Astrocyte (in vitro differentiated cells and primary cell): ENCODE data around the gene TK2. TPM values are rescaled to one million over a fixed set of nuclear protein-coding genes. Genes with fewer than 3 reads are reported as not detected.
"Not testable (repeated sequence)": the region's sequence is repeated elsewhere in the genome, so short reads cannot be mapped to it uniquely, and the experiment has no call there.

ENCODE experiments used
- DNase-seq: peaks from one replicate; pipeline ENCODE4 v3.0.0-alpha.2; 2010; ENCODE audit warnings: low read depth
- FAIRE-seq: peaks from 2 replicates; lab custom pipeline; 2011; peaks lifted over from hg19 to GRCh38; lab: Jason Lieb, UNC
- H2AFZ ChIP-seq: 2 replicates; pipeline ENCODE4 v1.6.0; 2012; ENCODE audit warnings: low read depth, low read length, inconsistent platforms
- H3K27ac ChIP-seq: 2 replicates; pipeline ENCODE4 v1.5.1; 2011; ENCODE audit warnings: low read depth, low read length, inconsistent platforms
- H3K27me3 ChIP-seq: 2 replicates; pipeline ENCODE4 v1.6.0; 2011; ENCODE audit warnings: low read length, inconsistent platforms; ENCODE audit not compliant: insufficient read depth
- H3K36me3 ChIP-seq: 2 replicates; pipeline ENCODE4 v1.5.1; 2011; ENCODE audit warnings: low read length, inconsistent platforms; ENCODE audit not compliant: insufficient read depth
- H3K4me1 ChIP-seq: 2 replicates; pipeline ENCODE4 v1.5.1; 2011; ENCODE audit warnings: low read length, inconsistent platforms; ENCODE audit not compliant: insufficient read depth
- H3K4me2 ChIP-seq: 2 replicates; pipeline ENCODE4 v1.6.0; 2012; ENCODE audit warnings: low read length, inconsistent platforms
- H3K4me3 ChIP-seq: 2 replicates; pipeline ENCODE4 v1.5.1; 2011; ENCODE audit warnings: low read depth, mild to moderate bottlenecking, low read length, inconsistent platforms; ENCODE audit not compliant: insufficient read depth
- H3K79me2 ChIP-seq: 2 replicates; pipeline ENCODE4 v1.6.0; 2012; ENCODE audit warnings: mild to moderate bottlenecking, low read length, inconsistent platforms; ENCODE audit not compliant: insufficient read depth
- H3K9ac ChIP-seq: 2 replicates; pipeline ENCODE4 v1.6.0; 2012; ENCODE audit warnings: mild to moderate bottlenecking, low read length, inconsistent platforms
- H3K9me3 ChIP-seq: 2 replicates; pipeline ENCODE4 v1.5.1; 2012; ENCODE audit warnings: low read depth, mild to moderate bottlenecking, low read length, inconsistent platforms; ENCODE audit not compliant: insufficient read depth
- H4K20me1 ChIP-seq: 2 replicates; pipeline ENCODE4 v1.6.0; 2012; ENCODE audit warnings: low read length, inconsistent platforms; ENCODE audit not compliant: insufficient read depth
- H3K27ac Mint-ChIP-seq: one replicate; pipeline ENCODE4 v1.8.0; 2021; ENCODE audit warnings: mild to moderate bottlenecking, mixed read lengths; ENCODE audit not compliant: unreplicated experiment
- H3K27me3 Mint-ChIP-seq: one replicate; pipeline ENCODE4 v1.8.0; 2021; ENCODE audit warnings: low read depth, mixed read lengths; ENCODE audit not compliant: unreplicated experiment
- H3K36me3 Mint-ChIP-seq: one replicate; pipeline ENCODE4 v1.8.0; 2021; ENCODE audit warnings: low read depth, mixed read lengths; ENCODE audit not compliant: unreplicated experiment
- H3K4me1 Mint-ChIP-seq: one replicate; pipeline ENCODE4 v1.8.0; 2021; ENCODE audit warnings: low read depth, mixed read lengths; ENCODE audit not compliant: unreplicated experiment
- H3K4me3 Mint-ChIP-seq: one replicate; pipeline ENCODE4 v1.8.0; 2021; ENCODE audit warnings: mild to moderate bottlenecking, moderate library complexity, mixed read lengths; ENCODE audit not compliant: unreplicated experiment
- H3K9me3 Mint-ChIP-seq: one replicate; pipeline ENCODE4 v1.8.0; 2021; ENCODE audit warnings: mild to moderate bottlenecking, mixed read lengths; ENCODE audit not compliant: unreplicated experiment
- EZH2 ChIP-seq: IDR thresholded peaks from 2 replicates; pipeline ENCODE4 v1.6.1; 2012; ENCODE audit warnings: mild to moderate bottlenecking, low read length, inconsistent platforms; ENCODE audit not compliant: insufficient read depth
- total RNA-seq: library from RNA; stranded (reverse); gene quantifications from 2 replicates; pipeline ENCODE4 v1.2.1, GENCODE V29; 2021
- TF ChIP-seq, protein P1 (sequence below): IDR thresholded peaks from 2 replicates; pipeline ENCODE4 v1.5.1; 2011; ENCODE audit warnings: low read depth, mild to moderate bottlenecking, inconsistent platforms, low read length, moderate library complexity; ENCODE audit not compliant: insufficient read depth

Gene TK2
- total RNA-seq, 1 donor from 2014 or later, result 12.4 TPM

DNA sequence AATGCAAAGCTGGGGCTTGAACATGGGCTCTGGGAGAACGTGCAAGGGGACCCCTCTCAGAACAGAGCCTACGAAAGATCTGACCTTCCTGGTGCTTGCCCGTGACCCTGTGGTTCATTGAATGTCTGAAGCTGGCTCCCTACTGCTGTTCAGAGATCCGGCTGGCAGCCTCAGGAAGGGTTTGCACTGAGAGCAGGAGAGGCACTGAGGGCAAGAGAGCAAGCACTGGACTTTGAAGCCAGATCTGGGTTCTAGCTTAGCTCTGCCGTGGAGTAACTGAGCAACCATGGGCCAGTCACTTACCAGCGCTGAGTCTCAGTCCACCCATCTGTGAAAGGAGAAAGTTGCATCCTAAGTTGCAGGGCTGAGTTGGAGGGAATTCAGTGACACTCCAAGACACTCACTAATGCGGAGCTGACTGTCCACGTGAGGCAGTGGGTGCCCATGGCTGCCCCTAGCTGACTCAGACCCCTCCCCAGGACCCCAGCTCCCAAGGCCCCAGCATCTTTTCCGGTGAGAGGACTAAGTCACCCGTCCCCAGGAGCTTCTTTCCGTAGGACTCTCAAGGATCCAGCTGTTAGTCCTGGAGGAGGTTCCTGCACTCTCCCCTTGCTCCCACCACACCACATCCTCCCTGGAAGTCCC lies 81.5 kb downstream of the TK2 start:
- no peak for DNase-seq
- TF ChIP-seq, protein P1, sequence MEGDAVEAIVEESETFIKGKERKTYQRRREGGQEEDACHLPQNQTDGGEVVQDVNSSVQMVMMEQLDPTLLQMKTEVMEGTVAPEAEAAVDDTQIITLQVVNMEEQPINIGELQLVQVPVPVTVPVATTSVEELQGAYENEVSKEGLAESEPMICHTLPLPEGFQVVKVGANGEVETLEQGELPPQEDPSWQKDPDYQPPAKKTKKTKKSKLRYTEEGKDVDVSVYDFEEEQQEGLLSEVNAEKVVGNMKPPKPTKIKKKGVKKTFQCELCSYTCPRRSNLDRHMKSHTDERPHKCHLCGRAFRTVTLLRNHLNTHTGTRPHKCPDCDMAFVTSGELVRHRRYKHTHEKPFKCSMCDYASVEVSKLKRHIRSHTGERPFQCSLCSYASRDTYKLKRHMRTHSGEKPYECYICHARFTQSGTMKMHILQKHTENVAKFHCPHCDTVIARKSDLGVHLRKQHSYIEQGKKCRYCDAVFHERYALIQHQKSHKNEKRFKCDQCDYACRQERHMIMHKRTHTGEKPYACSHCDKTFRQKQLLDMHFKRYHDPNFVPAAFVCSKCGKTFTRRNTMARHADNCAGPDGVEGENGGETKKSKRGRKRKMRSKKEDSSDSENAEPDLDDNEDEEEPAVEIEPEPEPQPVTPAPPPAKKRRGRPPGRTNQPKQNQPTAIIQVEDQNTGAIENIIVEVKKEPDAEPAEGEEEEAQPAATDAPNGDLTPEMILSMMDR, result no peak
- TF ChIP-seq EZH2, result no peak
- no peaks in the 10 kb centered on the region for H3K79me2 ChIP-seq
- H3K27ac ChIP-seq, result no peak overlapping the region
- no peaks in the 10 kb centered on the region for H3K9me3 ChIP-seq
- Mint-ChIP-seq H3K4me3 (no peak overlapping the region), H3K9me3 (peaks cover 12% of the 10 kb centered on the region), H3K4me1 (no peaks in the 10 kb centered on the region), H3K27me3 (peaks cover 46% of the 10 kb centered on the region), H3K36me3 (no peaks in the 10 kb centered on the region), H3K27ac (no peak overlapping the region)
- H3K4me3 ChIP-seq, result no peak overlapping the region
- H3K4me2 ChIP-seq, result no peak overlapping the region
- no peaks in the 10 kb centered on the region for H4K20me1 ChIP-seq
- no peak overlapping the region for H2AFZ ChIP-seq
- no peaks in the 10 kb centered on the region for H3K4me1 ChIP-seq
- peaks cover 8% of the 10 kb centered on the region for H3K27me3 ChIP-seq
- no peaks in the 10 kb centered on the region for H3K36me3 ChIP-seq
- H3K9ac ChIP-seq, result no peak overlapping the region
- no peak for FAIRE-seq

DNA sequence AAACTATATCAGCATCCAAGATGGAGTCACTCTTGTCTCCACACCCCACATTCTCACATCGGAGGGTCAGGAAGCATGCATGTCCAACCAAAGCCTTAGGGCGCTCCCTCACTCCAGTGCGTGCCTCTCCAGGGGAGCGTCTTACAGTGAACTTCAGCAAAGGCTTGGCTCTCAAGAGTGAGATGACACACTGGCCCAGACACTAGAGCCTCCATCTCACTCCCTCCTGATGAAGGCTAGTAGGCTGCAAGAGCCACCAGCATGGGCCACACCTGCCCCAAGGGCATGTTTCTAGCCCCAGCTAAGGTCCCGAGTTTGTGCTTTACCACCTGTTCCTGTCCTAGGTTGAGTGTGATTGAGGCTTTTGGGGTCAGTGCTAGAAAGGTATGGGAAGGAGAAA lies 82.3 kb downstream of the TK2 start:
- Mint-ChIP-seq H3K36me3 (no peaks in the 10 kb centered on the region), H3K9me3 (peaks cover 12% of the 10 kb centered on the region), H3K27ac (no peak overlapping the region), H3K27me3 (peaks cover 53% of the 10 kb centered on the region), H3K4me3 (no peak overlapping the region), H3K4me1 (no peaks in the 10 kb centered on the region)
- FAIRE-seq (no peak), DNase-seq (no peak)
- Histone ChIP-seq H3K9me3 (no peaks in the 10 kb centered on the region), H3K79me2 (no peaks in the 10 kb centered on the region), H3K9ac (no peak overlapping the region), H2AFZ (no peak overlapping the region), H3K4me1 (no peaks in the 10 kb centered on the region), H4K20me1 (no peaks in the 10 kb centered on the region), H3K36me3 (no peaks in the 10 kb centered on the region), H3K27ac (no peak overlapping the region), H3K27me3 (peaks cover 8% of the 10 kb centered on the region), H3K4me2 (no peak overlapping the region), H3K4me3 (no peak overlapping the region)
- TF ChIP-seq, protein P1, result no peak
- no peak for TF ChIP-seq EZH2

DNA sequence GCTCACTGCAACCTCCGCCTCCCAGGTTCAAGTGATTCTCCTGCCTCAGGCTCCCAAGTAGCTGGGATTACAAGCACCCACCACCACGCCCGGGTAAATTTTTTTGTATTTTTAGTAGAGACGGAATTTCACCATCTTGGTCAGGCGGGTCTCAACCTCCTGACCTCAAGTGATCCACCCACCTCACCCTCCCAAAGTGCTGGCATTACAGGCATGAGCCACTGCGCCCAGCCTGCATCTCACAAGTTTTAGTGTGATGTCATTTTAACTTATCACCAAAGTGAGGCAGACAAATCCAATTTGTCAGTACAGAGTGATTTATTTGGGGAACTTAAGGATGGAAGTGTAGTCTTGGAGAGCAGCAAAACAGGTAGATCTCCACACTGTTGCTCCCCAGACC lies 83.3 kb downstream of the TK2 start:
- H3K4me3 ChIP-seq, H3K27ac ChIP-seq, H3K9ac ChIP-seq, DNase-seq, H2AFZ ChIP-seq, H3K4me3 Mint-ChIP-seq, H3K4me2 ChIP-seq, H3K4me1 ChIP-seq, H3K36me3 ChIP-seq, H3K4me1 Mint-ChIP-seq, H3K9me3 Mint-ChIP-seq, H3K79me2 ChIP-seq, FAIRE-seq, H3K36me3 Mint-ChIP-seq, H4K20me1 ChIP-seq, H3K9me3 ChIP-seq, H3K27ac Mint-ChIP-seq: not testable (repeated sequence)
- peaks cover 53% of the 10 kb centered on the region for H3K27me3 Mint-ChIP-seq
- H3K27me3 ChIP-seq, result peaks cover 11% of the 10 kb centered on the region

DNA sequence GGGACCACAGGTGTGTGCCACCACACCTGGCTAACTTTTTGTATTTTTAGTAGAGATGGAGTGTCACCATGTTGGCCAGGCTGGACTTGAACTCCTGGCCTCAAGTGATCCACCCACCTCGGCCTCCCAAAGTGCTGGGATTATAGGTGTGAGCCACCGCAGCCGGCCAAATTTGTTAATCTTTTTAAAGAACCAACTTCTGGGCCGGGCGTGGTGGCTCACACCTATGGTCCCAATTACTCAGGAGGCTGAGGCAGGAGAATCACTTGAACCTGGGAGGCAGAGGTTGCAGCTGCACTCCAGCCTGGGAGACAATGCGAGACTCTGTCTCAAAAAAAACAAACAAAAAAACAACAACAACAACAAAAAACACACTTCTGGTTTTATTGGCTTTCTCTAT lies 84.0 kb downstream of the TK2 start:
- not testable (repeated sequence) for H3K79me2 ChIP-seq, H3K9me3 Mint-ChIP-seq, H2AFZ ChIP-seq, FAIRE-seq, H3K36me3 ChIP-seq, H3K9me3 ChIP-seq, H3K9ac ChIP-seq, DNase-seq, H3K4me3 ChIP-seq, H3K4me1 Mint-ChIP-seq, H3K27ac ChIP-seq, H4K20me1 ChIP-seq, H3K4me3 Mint-ChIP-seq, H3K27ac Mint-ChIP-seq, H3K4me1 ChIP-seq, H3K36me3 Mint-ChIP-seq, H3K4me2 ChIP-seq
- H3K27me3 ChIP-seq, result peaks cover 13% of the 10 kb centered on the region
- peaks cover 55% of the 10 kb centered on the region for H3K27me3 Mint-ChIP-seq
